ENCODE data around the gene RHEBL1.

Gene RHEBL1

GRCh38 chr12:49069507-49070346, at the start of gene RHEBL1:
Gene RHEBL1, minus strand, starts transcription at chr12:49069979. Its CDS starts 194 bp downstream, at chr12:49069785.
- no peaks in the 10 kb centered on the region; the same call in 1 of the 2 replicates for H3K4me1 ChIP-seq (ENCODE audit: control insufficient read depth, insufficient read depth, low read length)
- no peak within 1 kb of the TSS for H3K27ac ChIP-seq (ENCODE audit: low read length)
- H3K4me3 ChIP-seq (ENCODE audit: low read length), result peak within 1 kb of the TSS; percentile 61; the same call in 1 of the 2 replicates
- no peak for DNase-seq (ENCODE audit: low read depth, low spot score)
- H3K27me3 ChIP-seq (ENCODE audit: control insufficient read depth, insufficient read depth, low read length), result no peaks in the 10 kb centered on the region
- H3K9me3 ChIP-seq (ENCODE audit: control insufficient read depth, insufficient read depth, low read length), result no peaks in the 10 kb centered on the region
- H3K36me3 ChIP-seq (ENCODE audit: control insufficient read depth, insufficient read depth, low read length), result no peaks in the 10 kb centered on the region
- 89% methylated on average over 1 of the region's 60 CpGs for WGBS (ENCODE audit: insufficient coverage, insufficient read length)

GRCh38 chr12:49111206-49111605, 41.4 kb upstream of the RHEBL1 start:
- WGBS (ENCODE audit: insufficient coverage, insufficient read length), result no CpG with 5 or more reads among the region's 6 CpGs
- H3K27ac ChIP-seq (ENCODE audit: low read length), result no peak overlapping the region
- no peaks in the 10 kb centered on the region for H3K27me3 ChIP-seq (ENCODE audit: control insufficient read depth, insufficient read depth, low read length)
- H3K9me3 ChIP-seq (ENCODE audit: control insufficient read depth, insufficient read depth, low read length), result no peaks in the 10 kb centered on the region
- peak overlapping the region; percentile 50; the same call in 1 of the 2 replicates for H3K4me3 ChIP-seq (ENCODE audit: low read length)
- H3K4me1 ChIP-seq (ENCODE audit: control insufficient read depth, insufficient read depth, low read length), result peaks cover 1% of the 10 kb centered on the region; the same call in 1 of the 2 replicates
- no peaks in the 10 kb centered on the region for H3K36me3 ChIP-seq (ENCODE audit: control insufficient read depth, insufficient read depth, low read length)
- no peak for DNase-seq (ENCODE audit: low read depth, low spot score)

- Histone ChIP-seq H3K27ac (ENCODE audit: low read length) (no peak within 1 kb of the TSS), H3K4me3 (ENCODE audit: low read length) (peak within 1 kb of the TSS; percentile 73), H3K27me3 (ENCODE audit: control insufficient read depth, insufficient read depth, low read length) (no peaks in the 10 kb centered on the region), H3K4me1 (ENCODE audit: control insufficient read depth, insufficient read depth, low read length) (peaks cover 1% of the 10 kb centered on the region; the same call in 1 of the 2 replicates), H3K9me3 (ENCODE audit: control insufficient read depth, insufficient read depth, low read length) (no peaks in the 10 kb centered on the region), H3K36me3 (ENCODE audit: control insufficient read depth, insufficient read depth, low read length) (no peaks in the 10 kb centered on the region)
- peak; percentile 93 for DNase-seq (ENCODE audit: low read depth, low spot score)
- WGBS (ENCODE audit: insufficient coverage, insufficient read length), result no CpG with 5 or more reads among the region's 43 CpGs
Measured at GRCh38 chr12:49110464-49111155, 40.8 kb upstream of the RHEBL1 start, which contains the start of gene LMBR1L. Gene LMBR1L, minus strand, starts transcription at chr12:49110847. Its CDS starts 292 bp downstream, at chr12:49110555.

GRCh38 chr12:49109641-49110463, 40.1 kb upstream of the RHEBL1 start:
- Histone ChIP-seq H3K27ac (ENCODE audit: low read length) (no peak overlapping the region), H3K4me1 (ENCODE audit: control insufficient read depth, insufficient read depth, low read length) (peaks cover 1% of the 10 kb centered on the region; the same call in 1 of the 2 replicates), H3K27me3 (ENCODE audit: control insufficient read depth, insufficient read depth, low read length) (no peaks in the 10 kb centered on the region), H3K9me3 (ENCODE audit: control insufficient read depth, insufficient read depth, low read length) (no peaks in the 10 kb centered on the region), H3K36me3 (ENCODE audit: control insufficient read depth, insufficient read depth, low read length) (0 out of 2 replicates have a peak, but pooled peaks cover 2% of the 10 kb centered on the region), H3K4me3 (ENCODE audit: low read length) (peak overlapping the region; percentile 73)
- no peak for DNase-seq (ENCODE audit: low read depth, low spot score)
- WGBS (ENCODE audit: insufficient coverage, insufficient read length), result no CpG with 5 or more reads among the region's 33 CpGs

- H3K36me3 ChIP-seq (ENCODE audit: control insufficient read depth, insufficient read depth, low read length), result peaks cover 8% of the 10 kb centered on the region; the same call in 1 of the 2 replicates
- no peak overlapping the region for H3K4me3 ChIP-seq (ENCODE audit: low read length)
- no CpG with 5 or more reads among the region's 4 CpGs for WGBS (ENCODE audit: insufficient coverage, insufficient read length)
- H3K27ac ChIP-seq (ENCODE audit: low read length), result no peak overlapping the region
- DNase-seq (ENCODE audit: low read depth, low spot score), result no peak
- peaks cover 1% of the 10 kb centered on the region; the same call in 1 of the 2 replicates for H3K4me1 ChIP-seq (ENCODE audit: control insufficient read depth, insufficient read depth, low read length)
- H3K9me3 ChIP-seq (ENCODE audit: control insufficient read depth, insufficient read depth, low read length), result no peaks in the 10 kb centered on the region
- H3K27me3 ChIP-seq (ENCODE audit: control insufficient read depth, insufficient read depth, low read length), result no peaks in the 10 kb centered on the region
Measured at GRCh38 chr12:49108958-49109404, 39.2 kb upstream of the RHEBL1 start.

GRCh38 chr12:49105504-49106084, 35.8 kb upstream of the RHEBL1 start:
- WGBS (ENCODE audit: insufficient coverage, insufficient read length), result no CpG with 5 or more reads among the region's 9 CpGs
- Histone ChIP-seq H3K4me1 (ENCODE audit: control insufficient read depth, insufficient read depth, low read length) (peaks cover 1% of the 10 kb centered on the region; the same call in 1 of the 2 replicates), H3K27me3 (ENCODE audit: control insufficient read depth, insufficient read depth, low read length) (no peaks in the 10 kb centered on the region), H3K9me3 (ENCODE audit: control insufficient read depth, insufficient read depth, low read length) (no peaks in the 10 kb centered on the region), H3K4me3 (ENCODE audit: low read length) (no peak overlapping the region), H3K27ac (ENCODE audit: low read length) (no peak overlapping the region), H3K36me3 (ENCODE audit: control insufficient read depth, insufficient read depth, low read length) (peaks cover 25% of the 10 kb centered on the region)
- no peak for DNase-seq (ENCODE audit: low read depth, low spot score)

GRCh38 chr12:49104822-49105221, 35.0 kb upstream of the RHEBL1 start:
- no CpG with 5 or more reads among the region's 3 CpGs for WGBS (ENCODE audit: insufficient coverage, insufficient read length)
- Histone ChIP-seq H3K4me3 (ENCODE audit: low read length) (no peak overlapping the region), H3K4me1 (ENCODE audit: control insufficient read depth, insufficient read depth, low read length) (peaks cover 1% of the 10 kb centered on the region; the same call in 1 of the 2 replicates), H3K9me3 (ENCODE audit: control insufficient read depth, insufficient read depth, low read length) (no peaks in the 10 kb centered on the region), H3K27ac (ENCODE audit: low read length) (no peak overlapping the region), H3K36me3 (ENCODE audit: control insufficient read depth, insufficient read depth, low read length) (peaks cover 25% of the 10 kb centered on the region), H3K27me3 (ENCODE audit: control insufficient read depth, insufficient read depth, low read length) (no peaks in the 10 kb centered on the region)
- no peak for DNase-seq (ENCODE audit: low read depth, low spot score)

- H3K27me3 ChIP-seq (ENCODE audit: control insufficient read depth, insufficient read depth, low read length), result no peaks in the 10 kb centered on the region
- H3K36me3 ChIP-seq (ENCODE audit: control insufficient read depth, insufficient read depth, low read length), result peaks cover 30% of the 10 kb centered on the region
- no peaks in the 10 kb centered on the region for H3K9me3 ChIP-seq (ENCODE audit: control insufficient read depth, insufficient read depth, low read length)
- H3K4me3 ChIP-seq (ENCODE audit: low read length), result no peak overlapping the region
- H3K27ac ChIP-seq (ENCODE audit: low read length), result no peak overlapping the region
- WGBS (ENCODE audit: insufficient coverage, insufficient read length), result no CpG with 5 or more reads among the region's 6 CpGs
- DNase-seq (ENCODE audit: low read depth, low spot score), result no peak
- no peaks in the 10 kb centered on the region for H3K4me1 ChIP-seq (ENCODE audit: control insufficient read depth, insufficient read depth, low read length)
Measured at GRCh38 chr12:49100380-49100779, 30.6 kb upstream of the RHEBL1 start.

- Histone ChIP-seq H3K27me3 (ENCODE audit: control insufficient read depth, insufficient read depth, low read length) (peaks cover 9% of the 10 kb centered on the region), H3K9me3 (ENCODE audit: control insufficient read depth, insufficient read depth, low read length) (no peaks in the 10 kb centered on the region), H3K36me3 (ENCODE audit: control insufficient read depth, insufficient read depth, low read length) (peaks cover 20% of the 10 kb centered on the region), H3K4me3 (ENCODE audit: low read length) (no peak overlapping the region), H3K4me1 (ENCODE audit: control insufficient read depth, insufficient read depth, low read length) (no peaks in the 10 kb centered on the region; the same call in 1 of the 2 replicates), H3K27ac (ENCODE audit: low read length) (no peak overlapping the region)
- WGBS (ENCODE audit: insufficient coverage, insufficient read length), result 100% methylated on average over 1 of the region's 2 CpGs
- DNase-seq (ENCODE audit: low read depth, low spot score), result no peak
Measured at GRCh38 chr12:49098703-49099102, 28.9 kb upstream of the RHEBL1 start.
